Activated CD4-positive, alpha-beta memory T cell treated with anti-CD3 and anti-CD28 coated beads for 36 hours (primary cell): Measurements from ENCODE around the gene RNF150. TPM values are rescaled to one million over a fixed set of nuclear protein-coding genes. Genes with fewer than 3 reads are reported as not detected.

Source experiments
- CTCF ChIA-PET: fragments of 350-600 bp; sonication (Branson Sonifier 250); formaldehyde crosslinking; loops from one replicate; lab custom pipeline; 2021; ENCODE audit warnings: antibody characterized with exemption, inconsistent platforms; lab: Charles Lee
- POLR2A ChIA-PET: fragments of 350-600 bp; sonication (Branson Sonifier 250); formaldehyde crosslinking; loops from one replicate; lab custom pipeline; 2021; ENCODE audit warnings: antibody characterized with exemption; lab: Charles Lee
- DNase-seq: peaks from one replicate; pipeline ENCODE4 v3.0.0-alpha.2; 2020
- H3K27ac Mint-ChIP-seq: one replicate; pipeline ENCODE4 v1.8.0; 2021; ENCODE audit warnings: mixed read lengths
- H3K27me3 Mint-ChIP-seq: one replicate; pipeline ENCODE4 v1.8.0; 2021; ENCODE audit warnings: mixed read lengths
- H3K36me3 Mint-ChIP-seq: one replicate; pipeline ENCODE4 v1.8.0; 2021; ENCODE audit warnings: mixed read lengths
- H3K4me1 Mint-ChIP-seq: one replicate; pipeline ENCODE4 v1.8.0; 2021; ENCODE audit warnings: low read depth, mixed read lengths
- H3K4me3 Mint-ChIP-seq: one replicate; pipeline ENCODE4 v1.8.0; 2021; ENCODE audit warnings: mild to moderate bottlenecking, mixed read lengths
- H3K9me3 Mint-ChIP-seq: one replicate; pipeline ENCODE4 v1.8.0; 2021; ENCODE audit warnings: mixed read lengths
- intact Hi-C: fragments of 100-400 bp; cut with micrococcal nuclease; formaldehyde crosslinking; loops from one replicate; pipeline ENCODE4 v1.15.1; 2023
- total RNA-seq, 2 experiments: library from RNA; stranded (reverse); gene quantifications; one replicate each; pipeline ENCODE4 v1.2.3, GENCODE V29; 2021

RNF150 gene
- total RNA-seq, 2 experiments from 2014 or later: not detected

DNA sequence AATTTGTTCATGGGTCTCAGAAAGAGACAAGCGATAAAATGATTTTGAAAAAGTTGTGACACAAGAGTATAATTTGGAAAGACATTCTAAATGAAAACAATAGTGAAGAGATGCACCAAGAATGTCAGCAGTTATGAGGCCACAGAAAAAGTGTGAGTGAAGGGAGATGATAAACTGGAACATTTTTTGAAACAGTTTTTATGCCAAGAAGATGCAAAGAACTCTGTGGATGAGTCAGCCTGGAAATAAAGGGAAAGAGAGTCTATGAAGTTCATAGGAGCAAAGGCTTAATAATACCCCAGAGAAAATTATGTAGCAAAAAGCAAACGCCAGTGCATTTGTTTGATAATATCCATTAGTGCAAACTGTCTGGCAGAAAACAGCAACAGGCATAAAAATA is 188.7 kb downstream of the RNF150 start:
- H3K27ac Mint-ChIP-seq: no peak overlapping the region
- CTCF ChIA-PET: no interaction called here
- intact Hi-C loops: no loop called here
- POLR2A ChIA-PET: no interaction called here
- no peaks in the 10 kb centered on the region for H3K36me3 Mint-ChIP-seq
- H3K4me3 Mint-ChIP-seq: no peak overlapping the region
- H3K27me3 Mint-ChIP-seq: no peaks in the 10 kb centered on the region
- no peaks in the 10 kb centered on the region for H3K4me1 Mint-ChIP-seq
- no peaks in the 10 kb centered on the region for H3K9me3 Mint-ChIP-seq
- DNase-seq: no peak

DNA sequence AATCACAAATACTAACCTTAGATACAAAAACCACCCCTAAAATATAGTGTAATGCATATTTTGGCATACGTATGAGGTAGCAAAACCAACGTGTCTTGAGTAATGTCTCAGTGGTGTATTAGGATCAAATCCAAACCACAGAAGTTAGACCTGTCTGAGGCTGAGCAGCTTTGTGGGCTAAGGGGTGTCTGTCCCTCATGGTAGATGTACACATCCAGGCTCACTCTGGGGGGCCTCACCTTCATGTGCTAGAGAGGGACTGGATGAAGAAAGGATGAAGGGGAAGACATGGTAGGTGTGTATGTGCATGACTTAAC is 189.1 kb downstream of the RNF150 start:
- Mint-ChIP-seq H3K36me3 (no peaks in the 10 kb centered on the region), H3K4me1 (no peaks in the 10 kb centered on the region), H3K9me3 (no peaks in the 10 kb centered on the region), H3K27ac (no peak overlapping the region), H3K4me3 (no peak overlapping the region), H3K27me3 (no peaks in the 10 kb centered on the region)
- no peak for DNase-seq
- ChIA-PET CTCF (no interaction called here), POLR2A (no interaction called here)
- intact Hi-C loops: no loop called here

DNA sequence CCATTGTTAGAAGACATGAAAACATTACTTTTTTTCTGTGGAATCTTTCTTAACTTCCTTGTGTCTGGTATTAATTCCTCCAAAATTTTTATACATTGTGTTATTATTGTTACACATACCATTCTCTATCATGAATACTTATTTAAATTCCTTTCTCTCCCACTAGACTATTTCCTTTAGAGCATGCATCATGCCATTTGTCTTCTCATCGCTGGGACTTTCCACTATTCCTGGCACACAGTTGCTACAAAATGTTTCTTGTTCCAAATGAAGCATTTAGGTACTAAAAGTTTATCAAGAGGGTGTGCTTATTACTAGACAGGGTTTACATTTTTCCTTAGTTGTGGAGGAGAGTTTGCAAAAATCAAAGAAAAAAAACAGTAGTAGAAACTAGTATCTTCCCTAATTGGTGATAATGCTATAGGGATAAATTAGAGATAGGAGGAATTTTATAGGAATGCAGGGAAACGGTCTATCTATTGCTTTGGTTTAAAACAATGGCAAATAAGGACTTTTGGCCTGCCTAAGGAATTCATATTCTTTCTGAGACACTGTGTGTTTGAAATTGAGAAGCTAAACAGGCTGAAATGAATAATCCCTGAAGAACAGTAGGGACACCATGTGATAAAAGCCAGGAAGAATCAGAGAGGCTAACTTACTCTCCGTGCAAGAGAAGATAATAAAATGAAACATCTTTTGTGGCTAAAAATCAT is 189.6 kb downstream of the RNF150 start:
- intact Hi-C loops: no loop called here
- Mint-ChIP-seq H3K4me1 (no peaks in the 10 kb centered on the region), H3K4me3 (no peak overlapping the region), H3K27me3 (no peaks in the 10 kb centered on the region), H3K27ac (no peak overlapping the region), H3K36me3 (no peaks in the 10 kb centered on the region), H3K9me3 (no peaks in the 10 kb centered on the region)
- no peak for DNase-seq
- CTCF ChIA-PET: no interaction called here
- POLR2A ChIA-PET: no interaction called here

DNA sequence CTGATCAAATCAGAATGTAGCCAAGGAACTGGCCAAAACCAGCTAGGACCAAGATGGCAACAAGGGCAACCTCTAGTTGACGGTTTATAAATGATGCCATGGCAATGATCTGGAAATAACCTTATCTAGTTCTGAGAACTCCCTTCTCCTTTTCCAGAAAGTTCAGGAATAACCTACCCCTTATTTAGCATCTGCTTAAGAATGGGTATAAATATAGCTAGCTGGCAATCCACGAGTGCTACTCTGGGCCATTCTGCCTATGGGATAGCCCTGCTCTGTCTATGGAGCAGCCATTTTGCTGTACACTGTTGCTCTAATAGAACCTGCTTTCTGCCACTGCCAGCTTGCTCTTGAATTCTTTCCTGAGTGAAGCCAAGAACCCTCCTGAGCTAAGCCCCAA is 192.7 kb downstream of the RNF150 start:
- Mint-ChIP-seq H3K27me3 (peaks cover 1% of the 10 kb centered on the region), H3K9me3 (no peaks in the 10 kb centered on the region), H3K27ac (no peak overlapping the region), H3K4me3 (no peak overlapping the region), H3K4me1 (no peaks in the 10 kb centered on the region), H3K36me3 (no peaks in the 10 kb centered on the region)
- POLR2A ChIA-PET: no interaction called here
- CTCF ChIA-PET: no interaction called here
- DNase-seq: no peak
- intact Hi-C loops: no loop called here

DNA sequence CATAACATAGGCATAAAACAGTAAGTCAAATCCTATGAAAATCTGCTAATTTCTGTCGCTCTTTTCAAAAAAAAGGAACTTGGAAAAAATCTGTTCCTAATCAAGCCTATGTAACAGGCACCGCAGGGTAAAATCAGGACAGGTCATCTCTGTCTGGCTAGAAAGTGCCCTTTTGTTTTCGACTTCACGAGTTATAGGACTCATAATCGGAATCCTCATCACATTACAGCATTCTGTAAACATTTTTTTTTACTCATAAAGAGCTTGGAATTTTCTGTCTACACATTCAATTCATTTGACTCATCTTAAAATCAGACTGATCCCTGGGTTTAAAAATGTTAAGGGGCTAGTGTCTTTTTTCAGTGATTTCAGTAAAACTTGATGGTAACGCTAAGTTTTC is 195.4 kb downstream of the RNF150 start:
- ChIA-PET POLR2A (no interaction called here), CTCF (no interaction called here)
- H3K9me3 Mint-ChIP-seq: no peaks in the 10 kb centered on the region
- H3K36me3 Mint-ChIP-seq: no peaks in the 10 kb centered on the region
- DNase-seq: no peak
- H3K27me3 Mint-ChIP-seq: peaks cover 3% of the 10 kb centered on the region
- H3K4me1 Mint-ChIP-seq: no peaks in the 10 kb centered on the region
- no peak overlapping the region for H3K4me3 Mint-ChIP-seq
- intact Hi-C loops: no loop called here
- no peak overlapping the region for H3K27ac Mint-ChIP-seq

DNA sequence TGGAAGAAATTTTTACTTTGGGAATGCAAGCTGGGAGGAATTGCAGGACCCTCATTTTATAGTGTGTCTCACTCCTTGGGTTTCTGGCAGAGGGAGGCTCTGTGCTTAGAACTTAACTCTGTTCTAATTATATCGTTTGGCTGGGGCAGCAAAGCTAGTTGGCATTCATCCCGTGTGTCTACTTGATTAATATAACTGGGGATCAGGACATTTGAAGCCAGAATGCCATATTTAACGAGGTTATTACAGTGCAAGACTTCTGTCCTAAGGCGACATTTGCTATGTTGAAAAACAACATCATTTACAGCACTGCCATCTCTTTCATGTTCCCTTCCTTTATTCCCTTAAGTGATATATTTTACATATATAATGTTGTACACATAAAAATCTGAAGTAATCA is 198.0 kb downstream of the RNF150 start:
- intact Hi-C loops: no loop called here
- Mint-ChIP-seq H3K4me1 (no peaks in the 10 kb centered on the region), H3K9me3 (no peaks in the 10 kb centered on the region), H3K27me3 (peaks cover 13% of the 10 kb centered on the region), H3K27ac (no peak overlapping the region), H3K4me3 (no peak overlapping the region), H3K36me3 (no peaks in the 10 kb centered on the region)
- no peak for DNase-seq
- CTCF ChIA-PET: no interaction called here
- POLR2A ChIA-PET: no interaction called here

DNA sequence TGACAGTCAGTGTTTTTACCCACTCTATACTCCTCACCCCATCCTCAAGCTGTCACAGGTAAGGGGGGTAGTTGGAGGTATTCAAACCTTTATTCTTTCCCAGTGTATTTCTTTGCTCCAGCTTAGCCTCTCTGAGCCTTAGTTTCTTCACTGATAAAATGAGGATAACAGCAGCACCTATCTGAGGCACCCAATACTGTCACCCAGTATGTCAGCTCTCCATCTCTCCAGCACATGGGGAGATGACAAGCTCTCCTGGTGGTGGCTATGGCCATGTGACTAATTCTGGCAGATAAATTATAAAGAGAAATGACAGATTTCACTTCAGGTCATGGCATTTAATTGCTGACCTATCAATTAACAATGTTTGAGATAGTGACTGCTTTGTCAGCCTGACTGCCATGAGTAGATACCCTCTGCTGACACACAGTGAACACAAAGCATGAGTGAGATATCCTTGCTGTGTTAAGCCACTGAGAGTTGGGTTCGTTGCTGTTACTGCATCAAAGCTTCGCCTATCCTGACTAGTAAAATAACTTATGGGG is 200.7 kb downstream of the RNF150 start:
- intact Hi-C loops: no loop called here
- H3K36me3 Mint-ChIP-seq: no peaks in the 10 kb centered on the region
- peaks cover 12% of the 10 kb centered on the region for H3K27me3 Mint-ChIP-seq
- POLR2A ChIA-PET: no interaction called here
- CTCF ChIA-PET: no interaction called here
- DNase-seq: no peak
- no peaks in the 10 kb centered on the region for H3K9me3 Mint-ChIP-seq
- no peaks in the 10 kb centered on the region for H3K4me1 Mint-ChIP-seq
- H3K4me3 Mint-ChIP-seq: no peak overlapping the region
- H3K27ac Mint-ChIP-seq: no peak overlapping the region

DNA sequence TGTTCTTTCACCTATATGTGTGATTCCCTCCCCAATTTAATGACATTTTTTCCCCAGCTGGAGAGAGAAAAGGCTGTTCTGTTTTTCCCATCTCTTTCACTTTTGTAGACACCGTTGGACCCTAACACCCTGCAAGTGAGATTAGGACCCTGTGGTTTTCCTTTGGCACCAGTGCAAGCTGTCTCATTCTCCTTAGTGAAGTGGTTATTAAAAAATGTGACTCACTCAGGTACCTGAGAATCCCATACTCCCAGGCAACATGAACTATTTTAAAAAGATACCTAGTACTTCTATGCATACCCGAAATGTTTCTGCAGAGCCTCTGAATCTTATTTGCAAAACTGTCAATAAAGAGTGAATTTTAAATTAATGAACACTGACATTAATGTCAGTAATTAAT is 201.4 kb downstream of the RNF150 start:
- DNase-seq: no peak
- Mint-ChIP-seq H3K27ac (no peak overlapping the region), H3K9me3 (no peaks in the 10 kb centered on the region), H3K4me1 (no peaks in the 10 kb centered on the region), H3K4me3 (no peak overlapping the region), H3K27me3 (peaks cover 12% of the 10 kb centered on the region), H3K36me3 (no peaks in the 10 kb centered on the region)
- ChIA-PET POLR2A (no interaction called here), CTCF (no interaction called here)
- intact Hi-C loops: no loop called here

DNA sequence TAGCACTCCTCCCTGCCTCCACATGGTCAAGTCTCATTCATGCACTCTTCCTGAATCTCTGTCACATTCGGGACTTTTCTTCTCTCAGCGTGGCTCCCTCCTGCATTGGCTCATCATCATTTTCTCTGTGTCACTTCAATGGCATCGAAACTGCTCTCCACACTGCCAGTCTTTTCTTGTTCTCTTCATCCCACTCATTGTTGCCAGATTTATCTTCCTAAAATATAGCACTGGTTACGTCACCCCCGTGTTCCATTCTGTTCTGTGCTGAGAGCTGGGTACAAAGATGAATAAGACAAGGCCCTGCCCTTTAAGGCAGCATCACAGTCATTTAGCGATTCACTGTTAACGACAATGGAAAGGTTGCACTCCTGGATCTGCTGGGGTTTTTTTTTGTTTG is 202.7 kb downstream of the RNF150 start:
- ChIA-PET CTCF (no interaction called here), POLR2A (no interaction called here)
- H3K4me3 Mint-ChIP-seq: no peak overlapping the region
- peaks cover 12% of the 10 kb centered on the region for H3K27me3 Mint-ChIP-seq
- no peaks in the 10 kb centered on the region for H3K9me3 Mint-ChIP-seq
- no peaks in the 10 kb centered on the region for H3K4me1 Mint-ChIP-seq
- no peak for DNase-seq
- no peaks in the 10 kb centered on the region for H3K36me3 Mint-ChIP-seq
- H3K27ac Mint-ChIP-seq: no peak overlapping the region
- intact Hi-C loops: no loop called here

DNA sequence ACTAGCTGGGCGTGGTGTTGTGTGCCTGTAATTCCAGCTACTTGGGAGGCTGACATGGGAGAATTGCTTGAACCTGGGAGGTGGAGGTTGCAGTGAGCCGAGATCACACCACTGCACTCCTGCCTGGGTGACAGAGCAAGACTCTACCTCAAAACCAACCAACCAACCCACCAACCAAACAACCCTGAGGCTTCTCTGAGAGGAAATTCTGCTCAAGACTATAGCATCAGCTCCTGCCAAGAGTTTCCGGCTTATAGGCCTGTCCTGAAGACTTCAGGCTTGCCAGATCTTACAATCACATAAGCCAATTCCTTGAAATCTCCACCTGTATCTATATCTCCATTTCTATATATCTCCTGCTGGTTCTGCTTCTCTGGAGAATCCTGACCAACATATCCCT is 203.3 kb downstream of the RNF150 start:
- intact Hi-C loops: no loop called here
- DNase-seq: no peak
- POLR2A ChIA-PET: no interaction called here
- no peaks in the 10 kb centered on the region for H3K36me3 Mint-ChIP-seq
- no peaks in the 10 kb centered on the region for H3K9me3 Mint-ChIP-seq
- no peaks in the 10 kb centered on the region for H3K4me1 Mint-ChIP-seq
- no peak overlapping the region for H3K27ac Mint-ChIP-seq
- peaks cover 11% of the 10 kb centered on the region for H3K27me3 Mint-ChIP-seq
- CTCF ChIA-PET: no interaction called here
- no peak overlapping the region for H3K4me3 Mint-ChIP-seq

DNA sequence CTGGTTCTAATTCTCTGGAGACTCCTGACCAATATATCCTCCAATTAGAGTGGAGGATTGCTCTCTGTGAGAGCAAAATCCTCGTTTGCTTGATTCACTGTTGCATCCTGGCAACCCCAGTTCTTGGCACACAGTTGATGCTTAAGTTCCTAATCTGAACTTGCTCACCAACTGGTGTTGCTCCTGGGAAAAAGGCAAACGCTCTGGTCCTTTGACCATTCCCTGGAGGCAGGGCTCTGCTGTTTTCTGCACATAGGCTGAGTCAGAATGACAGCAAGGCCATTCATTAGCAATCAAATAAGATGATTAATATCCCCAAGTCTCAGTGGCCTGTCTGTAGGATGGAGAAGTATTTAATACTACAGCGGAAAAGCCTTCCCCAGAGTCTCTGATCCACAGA is 204.4 kb downstream of the RNF150 start:
- POLR2A ChIA-PET: no interaction called here

DNA sequence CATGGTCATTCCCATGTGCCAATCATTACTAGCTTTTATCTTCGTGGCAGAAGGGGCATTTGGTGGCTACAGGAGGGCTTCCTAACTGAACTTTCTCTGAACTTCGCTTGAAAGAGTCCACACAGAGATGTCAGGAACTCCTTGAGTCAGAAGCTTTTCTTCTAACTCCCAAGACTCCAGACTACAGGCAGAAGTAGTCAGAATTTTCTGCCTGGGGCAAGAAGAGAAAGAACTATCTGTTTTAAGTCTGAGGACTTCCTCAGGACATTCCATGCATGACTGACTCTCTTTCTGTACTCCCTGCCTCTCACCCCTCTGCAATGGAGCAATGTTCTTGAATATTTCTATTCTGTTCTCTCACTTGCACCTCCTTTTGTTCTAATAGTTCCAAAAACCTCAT is 206.6 kb downstream of the RNF150 start:
- Mint-ChIP-seq H3K4me3 (no peak overlapping the region), H3K27ac (no peak overlapping the region), H3K9me3 (no peaks in the 10 kb centered on the region), H3K27me3 (peaks cover 7% of the 10 kb centered on the region), H3K36me3 (no peaks in the 10 kb centered on the region), H3K4me1 (no peaks in the 10 kb centered on the region)
- CTCF ChIA-PET: no interaction called here
- intact Hi-C loops: no loop called here
- no peak for DNase-seq
- POLR2A ChIA-PET: no interaction called here

More for the DNA sequence above, 204.4 kb downstream of the RNF150 start:
- Mint-ChIP-seq H3K27me3 (peaks cover 11% of the 10 kb centered on the region), H3K36me3 (no peaks in the 10 kb centered on the region), H3K4me1 (no peaks in the 10 kb centered on the region), H3K27ac (no peak overlapping the region), H3K4me3 (no peak overlapping the region), H3K9me3 (no peaks in the 10 kb centered on the region)
- DNase-seq: no peak
- CTCF ChIA-PET: no interaction called here
- intact Hi-C loops: no loop called here

DNA sequence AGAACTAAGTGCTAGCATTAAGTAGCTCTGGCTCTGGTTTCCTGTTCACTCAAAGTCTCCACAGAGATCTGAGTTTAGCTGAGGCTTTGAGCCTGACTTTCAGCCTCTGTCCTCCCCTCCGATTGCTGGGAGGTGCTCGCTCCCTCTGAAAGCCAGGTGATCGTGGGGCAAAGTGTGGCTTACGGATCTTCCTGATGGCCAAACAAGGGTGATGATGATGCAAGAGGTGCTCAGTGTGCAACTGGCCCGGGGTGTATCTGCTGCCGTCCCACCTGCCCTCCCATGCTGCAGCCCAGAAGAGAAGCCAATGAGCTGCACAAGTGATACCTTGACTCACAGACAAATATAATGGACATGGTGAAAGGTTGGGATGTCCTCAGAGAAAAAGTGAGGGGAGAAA is 207.9 kb downstream of the RNF150 start:
- Mint-ChIP-seq H3K4me1 (no peaks in the 10 kb centered on the region), H3K36me3 (no peaks in the 10 kb centered on the region), H3K9me3 (no peaks in the 10 kb centered on the region), H3K27ac (no peak overlapping the region), H3K4me3 (no peak overlapping the region), H3K27me3 (peaks cover under 1% of the 10 kb centered on the region)
- CTCF ChIA-PET: no interaction called here
- POLR2A ChIA-PET: no interaction called here
- intact Hi-C loops: no loop called here
- DNase-seq: no peak
